T-helper 9 cell (primary cell): ENCODE results near the gene TGM3.

ENCODE experiments used
- DNase-seq: peaks from one replicate; pipeline ENCODE4 v3.0.0-alpha.2; 2020

The TGM3 gene

GRCh38 chr20:2312876-2313275 lies 17.1 kb downstream of the TGM3 start:
- no peak for DNase-seq

GRCh38 chr20:2313316-2313715 lies 17.5 kb downstream of the TGM3 start:
- DNase-seq = no peak

- DNase-seq = no peak
Observed at GRCh38 chr20:2314759-2315439, 19.1 kb downstream of the TGM3 start.

GRCh38 chr20:2315440-2315778 lies 19.6 kb downstream of the TGM3 start:
- DNase-seq = no peak

- DNase-seq = no peak
Observed at GRCh38 chr20:2316847-2317495, 21.2 kb downstream of the TGM3 start.

- DNase-seq = no peak
Observed at GRCh38 chr20:2320813-2321658, 25.2 kb downstream of the TGM3 start.

GRCh38 chr20:2323051-2323450 lies 27.2 kb downstream of the TGM3 start:
- DNase-seq = no peak

GRCh38 chr20:2326046-2326445 lies 30.2 kb downstream of the TGM3 start:
- DNase-seq = no peak

- DNase-seq = no peak
Observed at GRCh38 chr20:2327620-2328555, 32.1 kb downstream of the TGM3 start.

GRCh38 chr20:2329286-2329685 lies 33.5 kb downstream of the TGM3 start:
- DNase-seq = no peak

- no peak for DNase-seq
Observed at GRCh38 chr20:2330090-2330695, 34.4 kb downstream of the TGM3 start.

- DNase-seq = no peak
Observed at GRCh38 chr20:2331106-2331505, 35.3 kb downstream of the TGM3 start.

GRCh38 chr20:2331901-2332565 lies 36.2 kb downstream of the TGM3 start:
- no peak for DNase-seq

GRCh38 chr20:2332711-2333110 lies 36.9 kb downstream of the TGM3 start:
- no peak for DNase-seq

- DNase-seq = no peak
Observed at GRCh38 chr20:2333821-2334220, 38.0 kb downstream of the TGM3 start.

- no peak for DNase-seq
Observed at GRCh38 chr20:2335096-2335870, 39.5 kb downstream of the TGM3 start.

GRCh38 chr20:2336471-2336870 lies 40.7 kb downstream of the TGM3 start:
- DNase-seq = no peak

- no peak for DNase-seq
Observed at GRCh38 chr20:2337142-2337541, 41.3 kb downstream of the TGM3 start.

GRCh38 chr20:2338411-2339066 lies 42.7 kb downstream of the TGM3 start:
- DNase-seq = no peak

- DNase-seq = no peak
Observed at GRCh38 chr20:2340136-2340535, 44.3 kb downstream of the TGM3 start.
